ENCODE data around the gene CYP2C19.
"Not testable (repeated sequence)": the region's sequence is repeated elsewhere in the genome, so short reads cannot be mapped to it uniquely, and the experiment has no call there.

Gene CYP2C19

GRCh38 chr10:94878649-94879048 lies 116.2 kb downstream of the CYP2C19 start:
- TF ChIP-seq CTCF (IDR thresholded peaks at IDR 0.05), result no peak
- no peak for DNase-seq (ENCODE audit: low spot score)
- H3K4me3 ChIP-seq, result no peak overlapping the region

GRCh38 chr10:94879214-94879613 lies 116.7 kb downstream of the CYP2C19 start:
- DNase-seq (ENCODE audit: low spot score), result no peak
- H3K27ac ChIP-seq, result no peak overlapping the region
- no peak for TF ChIP-seq CTCF (IDR thresholded peaks at IDR 0.05)

More at GRCh38 chr10:94878649-94879048, 116.2 kb downstream of the CYP2C19 start:
- no peak overlapping the region for H3K27ac ChIP-seq

GRCh38 chr10:94889123-94889522 lies 126.6 kb downstream of the CYP2C19 start:
- TF ChIP-seq CTCF (IDR thresholded peaks at IDR 0.05), result no peak
- no peak for DNase-seq (ENCODE audit: low spot score)
- no peak overlapping the region for H3K27ac ChIP-seq
- no peak overlapping the region for H3K4me3 ChIP-seq

More at GRCh38 chr10:94879214-94879613, 116.7 kb downstream of the CYP2C19 start:
- no peak overlapping the region for H3K4me3 ChIP-seq

GRCh38 chr10:94890264-94891022 lies 128.0 kb downstream of the CYP2C19 start:
- Histone ChIP-seq H3K27ac (no peak overlapping the region), H3K4me3 (no peak overlapping the region)
- DNase-seq (ENCODE audit: low spot score), result no peak
- TF ChIP-seq CTCF (IDR thresholded peaks at IDR 0.05), result no peak

- H3K4me3 ChIP-seq; H3K27ac ChIP-seq; DNase-seq (ENCODE audit: low spot score): not testable (repeated sequence)
Measured at GRCh38 chr10:94898414-94898813, 135.9 kb downstream of the CYP2C19 start.

- no peak for TF ChIP-seq CTCF (IDR thresholded peaks at IDR 0.05)
- DNase-seq (ENCODE audit: low spot score), result no peak
- H3K4me3 ChIP-seq, result no peak overlapping the region
- H3K27ac ChIP-seq, result no peak overlapping the region
Measured at GRCh38 chr10:94902080-94902479, 139.6 kb downstream of the CYP2C19 start.

GRCh38 chr10:94902570-94902969 lies 140.1 kb downstream of the CYP2C19 start:
- no peak overlapping the region for H3K4me3 ChIP-seq
- DNase-seq (ENCODE audit: low spot score), result no peak
- no peak for TF ChIP-seq CTCF (IDR thresholded peaks at IDR 0.05)
- no peak overlapping the region for H3K27ac ChIP-seq
